GM18502 (cell line): ENCODE results near the gene NUP155.
"Not testable (repeated sequence)": the region's sequence is repeated elsewhere in the genome, so short reads cannot be mapped to it uniquely, and the experiment has no call there.

Source experiments
- ATAC-seq: cut with Tn5 transposase; IDR thresholded peaks from one replicate; pipeline ENCODE4 v1.9.1; 2021; ENCODE audit warnings: mild to moderate bottlenecking; ENCODE audit not compliant: unreplicated experiment, poor library complexity

Gene NUP155

GRCh38 chr5:37296313-37296712 lies 74.6 kb downstream of the NUP155 start:
- ATAC-seq, result not testable (repeated sequence)

- ATAC-seq, result no peak
Observed at GRCh38 chr5:37283214-37283820, 87.6 kb downstream of the NUP155 start.

GRCh38 chr5:37275511-37275910 lies 95.4 kb downstream of the NUP155 start:
- no peak for ATAC-seq

DNA sequence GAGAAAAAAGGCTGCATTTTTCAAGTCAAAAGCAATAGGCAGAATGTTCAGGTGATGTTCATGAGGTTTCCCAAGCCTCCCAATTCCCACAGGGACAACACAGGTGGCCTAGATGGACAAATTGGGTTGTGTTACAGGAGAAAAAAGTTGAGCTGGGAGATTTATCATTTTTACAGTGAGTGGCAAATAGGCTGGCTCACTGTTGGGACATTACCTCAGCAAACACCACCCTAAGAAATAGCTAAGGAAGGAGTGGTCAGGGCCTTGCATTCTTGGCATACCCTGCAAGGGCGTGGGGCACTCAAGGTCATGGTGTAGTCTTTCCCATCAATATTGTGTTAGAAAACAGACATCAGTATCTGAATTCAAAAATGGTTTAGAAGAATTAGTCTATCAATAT lies 98.4 kb downstream of the NUP155 start:
- ATAC-seq, result no peak

DNA sequence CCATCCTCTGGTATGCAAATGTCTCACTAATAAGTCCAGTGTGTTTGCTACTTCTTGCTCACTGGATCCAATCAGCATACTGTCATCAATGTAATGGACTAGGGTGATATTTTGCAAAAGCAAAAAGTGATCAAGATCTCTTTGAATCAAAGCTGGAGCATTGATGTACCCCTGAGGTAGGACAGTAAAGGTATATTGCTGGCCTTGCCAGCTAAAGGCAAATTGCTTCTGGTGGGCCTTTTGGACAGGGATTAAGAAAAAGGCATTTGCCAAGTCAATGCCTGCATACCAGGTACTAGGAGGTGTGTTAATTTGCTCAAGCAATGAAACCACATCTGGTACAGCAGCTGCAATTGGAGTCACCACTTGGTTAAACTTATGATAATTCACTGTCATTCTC lies 102.8 kb downstream of the NUP155 start:
- not testable (repeated sequence) for ATAC-seq

- ATAC-seq, result no peak
Observed at GRCh38 chr5:37255774-37256358, 115.0 kb downstream of the NUP155 start.

GRCh38 chr5:37254581-37254980 lies 116.3 kb downstream of the NUP155 start:
- ATAC-seq, result no peak

GRCh38 chr5:37251665-37252064 lies 119.2 kb downstream of the NUP155 start:
- no peak for ATAC-seq

GRCh38 chr5:37249815-37250164 lies 121.1 kb downstream of the NUP155 start:
- no peak for ATAC-seq

GRCh38 chr5:37248970-37249814 lies 121.7 kb downstream of the NUP155 start, which contains the start of gene CPLANE1:
Gene CPLANE1, minus strand, starts transcription at chr5:37249376. Its CDS starts 1,678 bp downstream, at chr5:37247698.
- ATAC-seq, result peak; percentile 88

DNA sequence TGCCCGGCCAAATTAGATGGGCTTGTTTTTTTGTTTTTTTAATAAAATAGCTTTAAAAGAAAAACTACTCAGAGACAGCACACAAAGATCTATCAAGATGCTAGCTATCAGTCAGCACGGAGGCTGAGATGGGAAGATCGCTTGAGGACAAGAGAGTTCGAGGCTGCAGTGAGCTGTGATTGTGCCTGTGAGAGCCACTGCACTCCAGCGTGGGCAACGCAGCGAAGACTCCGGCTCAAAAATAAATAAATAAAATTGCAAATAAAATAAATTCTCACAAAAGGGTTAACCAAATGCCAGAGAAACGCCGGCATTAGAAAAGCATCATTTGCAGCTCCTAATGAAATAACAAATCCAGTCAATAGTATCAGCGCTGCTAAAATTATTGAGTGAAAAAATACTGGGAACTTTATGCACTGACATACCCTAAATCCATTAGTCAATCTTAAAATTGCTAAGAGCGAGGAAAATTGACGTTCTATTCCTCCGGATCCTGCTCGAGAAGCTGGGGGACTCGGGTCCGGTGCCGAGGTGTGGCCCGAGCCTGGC lies 122.4 kb downstream of the NUP155 start:
- no peak for ATAC-seq

DNA sequence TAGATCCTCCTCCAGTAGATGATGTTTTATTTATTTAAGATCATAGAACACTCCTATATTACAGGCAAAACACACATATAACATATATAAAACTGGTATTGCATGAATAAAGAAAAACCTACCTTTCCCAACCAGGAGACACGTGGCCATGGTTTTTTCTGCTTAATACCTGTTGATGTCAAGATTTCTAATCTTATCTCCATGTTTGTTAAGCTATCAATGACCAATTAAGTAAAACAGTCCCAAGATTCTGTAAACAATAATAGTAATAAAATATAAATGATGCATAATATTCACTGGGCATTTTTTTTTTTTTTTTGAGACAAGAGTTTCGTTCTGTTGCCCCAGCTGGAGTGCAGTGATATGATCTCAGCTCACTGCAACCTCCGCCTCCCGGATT lies 123.4 kb downstream of the NUP155 start:
- no peak for ATAC-seq

DNA sequence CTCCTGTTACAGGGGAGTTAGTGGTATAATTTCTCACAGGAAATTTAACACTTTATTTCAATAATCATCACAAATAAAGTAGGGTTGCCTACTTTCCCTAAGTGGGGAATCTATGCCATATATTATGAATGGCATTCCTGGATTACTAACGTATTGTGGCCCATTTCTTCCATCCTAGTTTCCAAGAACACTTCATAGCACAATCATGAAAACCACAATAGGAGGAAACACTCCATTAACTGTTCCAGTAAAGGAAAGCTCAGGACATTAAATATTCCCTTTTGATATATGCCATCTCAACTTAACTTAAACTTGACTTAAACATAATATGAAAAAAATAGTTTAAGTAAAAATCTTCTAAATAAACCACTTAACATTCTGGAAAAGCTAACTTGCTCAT lies 123.9 kb downstream of the NUP155 start:
- ATAC-seq, result no peak
